ENCODE data around the gene NOXO1. TPM values are rescaled to one million over a fixed set of nuclear protein-coding genes. Genes with fewer than 3 reads are reported as not detected.

Gene NOXO1
- total and polyA plus RNA-seq, 9 of the 15 experiments (the other 6 are each of a cell fraction or from before 2014, with no cell fraction given), result not detected

DNA sequence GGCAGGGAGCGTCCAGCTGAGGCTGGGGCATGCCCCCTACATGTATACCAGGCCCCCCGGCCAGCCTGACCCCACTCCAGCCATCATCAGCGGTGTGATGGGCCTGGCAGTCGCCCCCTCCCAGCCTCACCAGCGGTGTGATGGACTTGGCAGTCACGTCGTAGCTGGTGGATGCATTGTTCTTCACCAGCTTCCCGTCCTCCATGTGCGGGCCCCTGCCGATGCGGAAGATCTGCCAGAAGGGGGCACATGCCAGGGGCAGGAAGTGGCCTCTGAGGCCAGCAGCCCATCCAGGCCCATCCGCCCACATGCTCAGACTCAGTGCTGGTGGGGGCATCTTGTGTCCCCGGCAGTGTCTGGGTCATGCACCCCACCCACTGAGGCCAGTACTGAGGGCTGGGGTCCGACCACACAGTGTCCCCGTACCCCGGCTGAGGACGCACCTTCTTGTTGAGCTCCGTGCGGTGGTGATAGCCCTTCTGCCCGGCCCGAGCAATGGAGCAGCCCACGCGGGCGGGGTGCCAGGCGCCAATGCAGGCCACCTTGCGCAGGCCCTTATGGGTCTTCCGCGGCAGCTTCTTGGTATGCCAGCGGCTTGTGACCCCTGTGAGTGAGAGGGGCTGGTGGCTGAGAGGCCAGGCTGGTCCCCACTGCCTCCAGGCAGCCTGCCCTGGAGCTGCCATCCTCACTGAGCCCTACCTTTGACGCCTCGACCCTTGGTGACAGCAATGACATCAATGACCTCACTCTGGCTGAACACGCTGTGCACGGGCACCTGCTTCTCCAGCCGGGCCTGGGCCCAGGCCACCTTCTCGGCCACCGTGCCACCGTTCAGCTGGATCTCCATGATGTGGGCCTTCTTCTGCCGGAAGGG, 34.5 kb downstream of the NOXO1 start:
- Histone ChIP-seq H4K20me1 (replicated peaks; ENCODE audit: control insufficient read depth, insufficient read depth, low read length) (peaks cover 1% of the 10 kb centered on the region), H3K9me1 (ENCODE audit: control insufficient read depth, insufficient read depth, low read length) (peaks cover under 1% of the 10 kb centered on the region), H3K4me1 (replicated peaks in 1 of 2; ENCODE audit: control insufficient read depth in 2 of 2, insufficient read depth in 2 of 2, low read length in 2 of 2) (peaks cover 22 to 65% of the 10 kb centered on the region in 2 experiments), H3K4me3 (no peak overlapping the region), H3K27me3 (ENCODE audit: control insufficient read depth in 2 of 2, insufficient read depth in 2 of 2, low read length in 2 of 2) (no peaks in the 10 kb centered on the region), H3K27ac (ENCODE audit: extremely low read depth, low read depth, low read length) (no peak overlapping the region), H3K36me3 (ENCODE audit: control insufficient read depth, insufficient read depth, low read length) (no peaks in the 10 kb centered on the region), H3K9me3 (replicated peaks; ENCODE audit: control insufficient read depth, insufficient read depth, low read depth, low read length) (no peaks in the 10 kb centered on the region), H2AFZ (ENCODE audit: low read depth, low read length) (no peak overlapping the region), H3K79me2 (ENCODE audit: control insufficient read depth, insufficient read depth, low read length) (peaks cover 11% of the 10 kb centered on the region), H3K4me2 (ENCODE audit: insufficient read depth, low read length) (no peak overlapping the region), H3K9ac (ENCODE audit: insufficient read depth in 1 of 2, low read depth in 2 of 2, low read length in 2 of 2) (peak overlapping the region in 1 of 2 experiments; percentile 48; a peak in 1 of 4 replicates)
- in situ Hi-C loops (cut with MboI) (no loop called here), intact Hi-C loops (cut with micrococcal nuclease) (no loop called here)
- DNase-seq (ENCODE audit: extremely low read depth in 1 of 4, low spot score in 3 of 4) (no peak), ATAC-seq (no peak), FAIRE-seq (no peak)
- ChIA-PET POLR2A (interaction anchor here (0.5 to 2.9 kb wide), 6 partner anchors 14 to 1926 kb away, joined by 3 to 27 read pairs (median 4); partner anchors contain the start of genes RPS2 and TRAF7), CTCF (ENCODE audit: low intra/inter-chr PET ratio) (no interaction called here)
- WGBS (ENCODE audit: insufficient coverage, low coverage, missing lambda C conversion rate), result 83% methylated on average over 31 of the region's 38 CpGs
- TF ChIP-seq, protein P1, sequence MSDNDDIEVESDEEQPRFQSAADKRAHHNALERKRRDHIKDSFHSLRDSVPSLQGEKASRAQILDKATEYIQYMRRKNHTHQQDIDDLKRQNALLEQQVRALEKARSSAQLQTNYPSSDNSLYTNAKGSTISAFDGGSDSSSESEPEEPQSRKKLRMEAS (CRISPR knock-in tag; IDR thresholded peaks at IDR 0.05), result 0 out of 2 replicates have a peak, but pooled peaks have one; percentile 9
- TF ChIP-seq, protein P2, sequence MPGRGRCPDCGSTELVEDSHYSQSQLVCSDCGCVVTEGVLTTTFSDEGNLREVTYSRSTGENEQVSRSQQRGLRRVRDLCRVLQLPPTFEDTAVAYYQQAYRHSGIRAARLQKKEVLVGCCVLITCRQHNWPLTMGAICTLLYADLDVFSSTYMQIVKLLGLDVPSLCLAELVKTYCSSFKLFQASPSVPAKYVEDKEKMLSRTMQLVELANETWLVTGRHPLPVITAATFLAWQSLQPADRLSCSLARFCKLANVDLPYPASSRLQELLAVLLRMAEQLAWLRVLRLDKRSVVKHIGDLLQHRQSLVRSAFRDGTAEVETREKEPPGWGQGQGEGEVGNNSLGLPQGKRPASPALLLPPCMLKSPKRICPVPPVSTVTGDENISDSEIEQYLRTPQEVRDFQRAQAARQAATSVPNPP (IDR thresholded peaks at IDR 0.05; ENCODE audit: borderline replicate concordance, insufficient read depth, insufficient read length), result no peak
- no TSS peak for BruUV-seq (replicated peaks)

Data from K562 (cell line).